GM21529 (cell line): ENCODE data around the gene TRIM45.
"Not testable (repeated sequence)": the region's sequence is repeated elsewhere in the genome, so short reads cannot be mapped to it uniquely, and the experiment has no call there.

ENCODE experiments used
- ATAC-seq: cut with Tn5 transposase; IDR thresholded peaks from one replicate; pipeline ENCODE4 v1.9.1; 2021; ENCODE audit not compliant: unreplicated experiment

Gene TRIM45

GRCh38 chr1:117135329-117135728 lies 13.8 kb upstream of the TRIM45 start:
- ATAC-seq, result no peak

DNA sequence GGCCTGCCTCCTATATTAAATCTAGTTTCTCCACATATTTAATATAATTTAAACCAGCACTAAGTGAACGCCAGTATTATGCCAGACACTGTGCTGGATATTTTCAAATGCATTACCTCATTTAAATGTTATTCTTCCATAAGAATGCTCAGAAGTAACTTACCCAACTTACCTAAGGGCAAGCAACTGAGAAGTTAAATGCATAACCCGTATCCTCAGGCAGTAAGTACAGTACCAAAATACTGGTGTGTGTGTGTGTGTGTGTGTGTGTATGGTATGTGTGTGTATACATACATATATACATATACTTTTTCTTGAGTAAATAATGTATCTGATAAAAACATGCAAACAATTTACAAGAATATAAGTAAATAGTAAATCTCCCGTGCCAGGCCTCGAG lies 9.0 kb upstream of the TRIM45 start:
- no peak for ATAC-seq

GRCh38 chr1:117128323-117129079 lies 7.0 kb upstream of the TRIM45 start:
- no peak for ATAC-seq

DNA sequence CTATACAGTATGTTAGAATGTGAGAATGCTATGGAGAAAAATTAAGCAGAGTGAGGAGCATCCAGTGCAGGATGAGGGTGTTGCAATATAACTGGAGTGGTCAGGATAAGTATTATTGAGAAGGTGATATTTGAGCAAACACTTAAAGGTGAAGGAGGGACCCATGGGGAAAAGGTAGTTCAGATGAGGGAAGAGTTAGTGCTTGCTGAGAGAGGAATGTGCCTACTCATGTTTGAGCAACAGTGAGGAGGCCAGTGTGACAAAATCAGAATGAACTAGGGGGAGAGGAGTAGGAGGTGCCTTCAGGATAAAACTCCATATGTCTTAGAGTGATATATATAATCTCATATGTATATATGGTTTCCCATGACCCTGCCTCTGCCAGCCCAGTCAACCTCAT lies 6.2 kb upstream of the TRIM45 start:
- ATAC-seq, result no peak

- no peak for ATAC-seq
These were observed 3.1 kb upstream of the TRIM45 start for GRCh38 chr1:117124661-117125060.

DNA sequence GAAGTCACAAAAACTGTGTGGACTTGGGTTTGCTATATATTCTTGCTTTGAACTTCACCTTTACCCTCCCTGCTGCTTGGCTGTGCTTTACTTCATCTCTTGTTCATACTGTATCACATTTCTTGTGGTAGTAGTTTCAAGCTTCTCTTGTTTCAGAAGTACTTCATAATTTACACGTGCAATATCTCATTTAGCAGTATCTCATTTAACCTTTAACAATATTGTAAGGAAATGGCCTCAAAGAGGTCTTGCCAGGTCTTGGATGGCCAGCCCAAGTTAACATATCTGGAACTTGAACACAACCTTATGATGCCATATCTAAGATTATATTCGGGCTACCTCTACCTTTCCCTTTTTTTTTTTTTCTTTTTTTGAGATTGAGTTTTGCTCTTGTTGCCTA lies 1.7 kb upstream of the TRIM45 start:
- no peak for ATAC-seq

- no peak for ATAC-seq
These were observed 929 bp upstream of the TRIM45 start for GRCh38 chr1:117122330-117123025.

GRCh38 chr1:117120774-117121588 lies 568 bp downstream of the TRIM45 start:
- ATAC-seq, result peak; percentile 3

DNA sequence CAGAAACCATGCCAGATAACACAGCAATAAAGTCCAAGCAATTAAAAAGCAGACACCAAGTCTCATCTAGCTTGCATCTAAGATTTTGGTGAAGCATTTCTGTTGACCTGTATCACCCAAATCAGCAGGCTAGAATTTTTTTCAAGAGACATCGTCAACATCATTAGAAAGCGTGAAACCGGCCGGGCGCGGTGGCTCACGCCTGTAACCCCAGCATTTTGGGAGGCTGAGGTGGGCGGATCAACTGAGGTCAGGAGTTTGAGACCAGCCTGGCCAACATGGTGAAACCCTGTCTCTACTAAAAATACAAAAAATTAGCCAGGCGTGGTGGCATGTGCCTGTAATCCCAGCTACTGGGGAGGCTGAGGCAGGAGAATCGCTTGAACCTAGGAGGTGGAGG lies 2.4 kb downstream of the TRIM45 start:
- ATAC-seq, result not testable (repeated sequence)

DNA sequence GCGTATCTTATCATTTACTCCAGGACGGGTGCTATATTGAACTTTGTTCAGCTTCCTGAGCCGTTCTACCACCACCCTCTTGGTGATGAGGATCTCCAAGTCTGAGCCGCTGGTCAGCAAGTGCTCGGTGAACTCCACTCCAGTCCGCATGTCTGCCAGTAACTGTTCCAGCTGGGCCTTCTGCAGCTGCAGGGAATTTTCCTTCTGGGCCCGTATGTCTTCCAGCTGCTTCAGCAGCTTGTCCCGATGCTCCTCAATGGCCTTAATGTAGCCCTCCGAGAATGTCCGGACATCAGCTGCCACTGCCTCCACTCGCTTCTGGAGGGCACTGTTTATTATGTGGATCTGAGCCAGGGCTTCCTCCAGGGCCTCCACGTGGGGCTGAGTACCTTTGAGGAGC lies 3.4 kb downstream of the TRIM45 start:
- no peak for ATAC-seq

DNA sequence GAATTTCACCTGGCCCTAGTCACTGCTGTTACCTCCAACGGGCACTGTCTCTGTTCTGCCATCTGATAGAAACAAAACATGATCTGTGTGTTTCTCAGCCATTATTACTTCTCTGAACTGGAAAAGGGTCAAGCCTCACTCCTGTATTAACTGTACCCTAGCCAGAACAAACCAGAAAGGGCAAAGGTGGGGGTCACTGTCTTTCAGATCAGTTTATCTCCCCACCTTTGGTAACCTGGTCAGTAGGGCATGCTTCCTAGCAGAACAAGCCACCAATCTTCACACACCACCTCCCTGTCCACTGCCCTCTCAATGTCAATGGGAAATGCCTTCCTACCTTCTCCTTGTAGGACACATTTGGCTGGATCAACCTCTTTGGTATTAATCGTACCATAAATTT lies 3.9 kb downstream of the TRIM45 start:
- no peak for ATAC-seq

GRCh38 chr1:117116784-117117130 lies 4.8 kb downstream of the TRIM45 start:
- ATAC-seq, result no peak

DNA sequence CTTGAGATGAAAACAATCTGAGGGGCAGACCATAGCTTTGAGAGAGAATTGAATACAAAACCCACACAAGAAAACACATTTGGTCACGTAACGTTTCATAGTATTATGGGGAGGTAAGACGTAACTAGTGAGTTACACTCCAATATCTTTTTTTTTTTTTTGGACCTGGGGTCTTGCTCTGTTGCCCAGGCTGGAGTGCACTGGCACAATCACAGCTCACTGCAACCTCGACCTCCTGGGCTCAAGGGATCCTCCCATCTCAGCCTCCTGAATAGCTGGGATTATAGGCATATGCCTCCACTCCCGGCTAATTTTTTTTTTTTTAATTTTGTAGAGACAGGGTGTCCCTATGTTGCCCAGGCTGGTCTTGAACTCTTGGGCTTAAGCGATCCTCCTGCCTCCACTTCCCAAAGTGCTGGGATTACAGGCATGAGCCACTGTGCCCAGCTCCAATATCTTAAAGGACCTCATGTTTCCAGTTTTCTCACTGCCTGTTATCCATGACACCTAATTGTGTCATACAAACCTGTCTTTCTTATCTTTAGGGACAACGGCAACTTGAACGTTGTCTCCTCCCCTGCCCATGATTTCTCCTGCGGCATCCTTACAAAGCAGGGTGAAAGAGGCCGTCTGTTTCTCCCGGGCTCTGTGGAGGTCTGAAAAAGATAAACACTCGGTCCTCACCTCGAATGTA lies 5.3 kb downstream of the TRIM45 start:
- ATAC-seq, result no peak

GRCh38 chr1:117114877-117115276 lies 6.7 kb downstream of the TRIM45 start:
- ATAC-seq, result no peak

DNA sequence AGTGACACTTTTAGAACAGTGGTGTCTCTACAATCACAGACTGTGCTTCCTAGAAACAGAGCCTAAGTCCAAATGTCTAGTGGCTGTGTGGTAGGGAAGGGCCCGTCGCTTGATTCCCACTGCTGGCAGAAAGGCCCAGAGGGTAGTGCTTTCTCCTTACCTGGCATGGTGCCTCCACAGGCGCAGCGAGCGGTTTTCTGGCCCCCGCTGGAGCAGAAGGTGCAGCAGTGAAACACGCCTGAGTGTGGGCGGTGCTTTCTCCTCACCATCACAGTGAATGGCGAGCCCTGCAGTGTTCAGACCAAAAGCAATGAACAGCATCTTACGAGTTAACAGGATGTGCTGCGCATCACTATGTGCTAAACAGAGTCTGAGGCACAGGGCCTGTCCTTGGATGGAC lies 8.3 kb downstream of the TRIM45 start:
- ATAC-seq, result no peak

- no peak for ATAC-seq
These were observed 9.4 kb downstream of the TRIM45 start for GRCh38 chr1:117112047-117112717.

GRCh38 chr1:117110774-117111173 lies 10.8 kb downstream of the TRIM45 start:
- no peak for ATAC-seq

DNA sequence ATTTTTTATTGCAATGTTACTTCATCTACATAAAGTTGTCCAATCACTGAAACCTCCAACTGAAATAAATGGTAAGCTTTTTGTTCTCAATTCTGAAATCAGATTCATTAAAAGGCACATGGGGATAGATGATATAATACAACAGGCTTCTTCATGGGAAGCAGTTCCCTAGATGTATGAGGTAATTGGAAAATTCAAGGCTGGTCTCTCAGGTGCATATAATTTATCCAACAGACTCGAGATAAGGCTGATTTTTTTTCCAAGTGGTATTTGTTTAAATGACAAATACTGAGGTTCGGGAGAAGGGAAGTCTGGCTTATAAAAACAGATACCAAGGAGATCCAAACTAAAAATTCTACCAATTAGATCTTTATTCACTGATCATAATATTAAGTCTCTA lies 14.2 kb downstream of the TRIM45 start:
- ATAC-seq, result no peak

GRCh38 chr1:117106478-117106877 lies 15.1 kb downstream of the TRIM45 start:
- no peak for ATAC-seq

DNA sequence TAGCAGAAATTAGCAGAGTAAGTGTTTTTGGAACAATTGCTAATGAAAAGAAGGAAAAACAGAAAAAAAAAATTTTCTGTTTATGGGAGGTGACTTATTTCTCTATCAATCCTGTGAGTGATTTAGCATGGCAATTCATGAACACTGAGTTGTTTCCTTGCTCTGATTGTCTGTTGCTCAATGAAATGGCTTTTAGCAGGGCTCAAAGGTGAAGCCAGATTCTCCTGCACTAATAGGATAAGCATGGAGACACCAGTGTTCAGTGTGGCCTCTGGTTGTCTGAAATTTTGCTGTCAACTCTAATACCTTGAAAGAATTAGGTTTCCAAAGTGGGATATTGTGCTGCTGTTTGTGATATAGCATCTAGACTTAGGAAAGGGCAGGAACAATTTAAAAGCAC lies 15.8 kb downstream of the TRIM45 start:
- no peak for ATAC-seq

- no peak for ATAC-seq
These were observed 16.6 kb downstream of the TRIM45 start for GRCh38 chr1:117104986-117105385.
